HG02981 (cell line): ENCODE results near the gene CDKN1C.

Source experiments
- ATAC-seq: cut with Tn5 transposase; IDR thresholded peaks from one replicate; pipeline ENCODE4 v1.9.1; 2021; ENCODE audit warnings: mild to moderate bottlenecking, moderate library complexity; ENCODE audit not compliant: unreplicated experiment

Gene CDKN1C

GRCh38 chr11:2923446-2924375, 38.1 kb upstream of the CDKN1C start:
- ATAC-seq, result no peak

- ATAC-seq, result no peak
Observed at GRCh38 chr11:2922655-2923054, 37.1 kb upstream of the CDKN1C start.

- no peak for ATAC-seq
Observed at GRCh38 chr11:2921742-2922493, 36.3 kb upstream of the CDKN1C start.

- ATAC-seq, result no peak
Observed at GRCh38 chr11:2921261-2921660, 35.7 kb upstream of the CDKN1C start.

GRCh38 chr11:2920343-2920742, 34.8 kb upstream of the CDKN1C start:
- ATAC-seq, result no peak

GRCh38 chr11:2919837-2920236, 34.3 kb upstream of the CDKN1C start:
- no peak for ATAC-seq

- ATAC-seq, result no peak
Observed at GRCh38 chr11:2919188-2919587, 33.6 kb upstream of the CDKN1C start.

GRCh38 chr11:2917842-2918490, 32.4 kb upstream of the CDKN1C start:
- ATAC-seq, result no peak

- ATAC-seq, result no peak
Observed at GRCh38 chr11:2916892-2917645, 31.5 kb upstream of the CDKN1C start.

GRCh38 chr11:2916114-2916891, 30.7 kb upstream of the CDKN1C start:
- ATAC-seq, result no peak

GRCh38 chr11:2915473-2915872, 29.9 kb upstream of the CDKN1C start:
- no peak for ATAC-seq

GRCh38 chr11:2914455-2915195, 29.1 kb upstream of the CDKN1C start:
- no peak for ATAC-seq

- ATAC-seq, result no peak
Observed at GRCh38 chr11:2913776-2914175, 28.2 kb upstream of the CDKN1C start.

- no peak for ATAC-seq
Observed at GRCh38 chr11:2913019-2913431, 27.4 kb upstream of the CDKN1C start.

- ATAC-seq, result no peak
Observed at GRCh38 chr11:2912498-2912897, 26.9 kb upstream of the CDKN1C start.

GRCh38 chr11:2911785-2912391, 26.3 kb upstream of the CDKN1C start:
- ATAC-seq, result no peak

- ATAC-seq, result no peak
Observed at GRCh38 chr11:2911088-2911784, 25.7 kb upstream of the CDKN1C start.

- ATAC-seq, result no peak
Observed at GRCh38 chr11:2910401-2910955, 24.9 kb upstream of the CDKN1C start.
